Stomach (tissue), 9 donors: ENCODE data around the gene APP. TPM values are rescaled to one million over a fixed set of nuclear protein-coding genes. Genes with fewer than 3 reads are reported as not detected.
A peak's percentile ranks its signal among the peaks of the same experiment; 100 is the strongest.

Source experiments
- DNase-seq, 2 donors: peaks; one replicate each; pipeline versions ENCODE4 v3.0.0 to v3.0.0-alpha.2; 2013 to 2019
- H3K27ac ChIP-seq, 5 donors: fragments of 200-600 bp in 4 of 5; sonication (generic) in 4 of 5; one replicate each; pipeline ENCODE4 v1.5.1; 2013 to 2019; ENCODE audit warnings: mild to moderate bottlenecking in 1 of 5, moderate library complexity in 1 of 5
- H3K27me3 ChIP-seq, 3 donors: fragments of 200-600 bp; sonication (generic); one replicate each; pipeline ENCODE4 v1.5.1; 2017 to 2019; ENCODE audit warnings: mixed run types in 1 of 3
- H3K36me3 ChIP-seq, 4 donors: fragments of 200-600 bp; sonication (generic); 1 replicate in 3 of 4; 2 replicates in 1 of 4; pipeline ENCODE4 v1.5.1; 2016 to 2019
- H3K4me1 ChIP-seq, 4 donors: fragments of 200-600 bp; sonication (generic); one replicate each; pipeline ENCODE4 v1.5.1; 2016 to 2019
- H3K4me3 ChIP-seq, 4 donors: fragments of 200-600 bp; sonication (generic) in 3 of 4; one replicate each; pipeline ENCODE4 v1.5.1; 2016 to 2019; ENCODE audit warnings: mild to moderate bottlenecking in 1 of 4
- H3K9me3 ChIP-seq, 4 donors: fragments of 200-600 bp; sonication (generic); one replicate each; pipeline ENCODE4 v1.5.1; 2016 to 2019
- EP300 ChIP-seq: sonication (generic); formaldehyde crosslinking; IDR thresholded peaks from one replicate; pipeline ENCODE4 v1.6.1; 2017; ENCODE audit warnings: antibody characterized with exemption
- POLR2A ChIP-seq, 4 donors: fragments of 450-650 bp; IDR thresholded peaks; one replicate each; pipeline ENCODE4 v1.6.1; 2016; ENCODE audit warnings: antibody characterized with exemption in 4 of 4, control low read depth in 2 of 4, mild to moderate bottlenecking in 1 of 4, moderate library complexity in 1 of 4
- POLR2AphosphoS5 ChIP-seq, 3 donors: sonication (generic); formaldehyde crosslinking; IDR thresholded peaks; one replicate each; pipeline ENCODE4 v1.6.1; 2016; ENCODE audit warnings: antibody characterized with exemption in 3 of 3
- WGBS, 5 donors: extraction: QIAGEN DNeasy Blood & Tissue Kit in 3 of 5; methylation state at CpG; one replicate each; pipeline versions ENCODE4 v1.1.5 to v1.1.7; 2013 to 2018; 5-methylcytosine and 5-hydroxymethylcytosine counted together
- intact Hi-C: fragments of 100-400 bp; cut with DNase I; formaldehyde crosslinking; loops from one replicate; pipeline ENCODE4 v1.15.1; 2023; ENCODE audit warnings: low total_unique reads
- polyA plus RNA-seq, 3 donors: library from polyadenylated mRNA; stranded (reverse); fragments of 200-250 nt; gene quantifications; one replicate each; pipeline ENCODE4 v1.2.3, GENCODE V29; 2013
- total RNA-seq, 5 donors: library from RNA; depleted of rRNA; stranded (reverse); fragments of >200 nt; gene quantifications; one replicate each; pipeline versions ENCODE4 v1.1.0 to v1.2.3, GENCODE V29; 2014 to 2016
- TF ChIP-seq, protein P1 (sequence below), 7 experiments: fragments of 450-650 bp in 4 of 7; fragments of 200-600 bp in 3 of 7; sonication (generic) in 3 of 7; IDR thresholded peaks; one replicate each; pipeline ENCODE4 v1.5.1; 2016 to 2019; ENCODE audit warnings: antibody characterized with exemption in 7 of 7, control low read depth in 2 of 7, mild to moderate bottlenecking in 1 of 7
- donor health status: healthy with polysubstance abuse.
- donor health status: Bipolar disorder and iron deficiency.
- donor health status: healthy.

The APP gene
- total and polyA plus RNA-seq, 8 donors, result 41.2 to 408 (median 200) TPM

DNA sequence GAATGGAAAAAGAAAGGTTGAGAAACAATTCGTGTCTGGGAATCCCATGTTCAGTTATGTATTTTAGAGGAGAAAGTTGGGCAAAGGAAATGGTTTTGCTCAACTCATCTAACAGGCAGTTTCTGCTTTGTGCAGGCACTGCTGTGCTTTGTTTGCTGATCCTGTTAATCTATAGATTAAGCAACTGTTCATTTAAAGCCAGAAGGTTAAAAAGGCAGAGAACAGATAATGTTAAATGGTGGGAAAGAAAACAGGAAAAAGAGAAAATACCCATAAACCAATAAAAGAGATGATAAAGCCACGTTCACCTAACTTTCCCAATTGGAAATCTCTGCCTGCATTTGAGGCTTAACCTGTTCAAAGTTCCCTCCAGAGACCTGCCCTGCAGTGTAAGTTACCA lies 70.0 kb downstream of the APP start:
- no peak overlapping the region for H3K27ac ChIP-seq
- H3K9me3 ChIP-seq, result no peaks in the 10 kb centered on the region
- intact Hi-C loops, result no loop called here
- TF ChIP-seq POLR2AphosphoS5 (IDR thresholded peaks at IDR 0.05) (no peak), EP300 (no peak), POLR2A (IDR thresholded peaks at IDR 0.05) (no peak)
- TF ChIP-seq, protein P1, sequence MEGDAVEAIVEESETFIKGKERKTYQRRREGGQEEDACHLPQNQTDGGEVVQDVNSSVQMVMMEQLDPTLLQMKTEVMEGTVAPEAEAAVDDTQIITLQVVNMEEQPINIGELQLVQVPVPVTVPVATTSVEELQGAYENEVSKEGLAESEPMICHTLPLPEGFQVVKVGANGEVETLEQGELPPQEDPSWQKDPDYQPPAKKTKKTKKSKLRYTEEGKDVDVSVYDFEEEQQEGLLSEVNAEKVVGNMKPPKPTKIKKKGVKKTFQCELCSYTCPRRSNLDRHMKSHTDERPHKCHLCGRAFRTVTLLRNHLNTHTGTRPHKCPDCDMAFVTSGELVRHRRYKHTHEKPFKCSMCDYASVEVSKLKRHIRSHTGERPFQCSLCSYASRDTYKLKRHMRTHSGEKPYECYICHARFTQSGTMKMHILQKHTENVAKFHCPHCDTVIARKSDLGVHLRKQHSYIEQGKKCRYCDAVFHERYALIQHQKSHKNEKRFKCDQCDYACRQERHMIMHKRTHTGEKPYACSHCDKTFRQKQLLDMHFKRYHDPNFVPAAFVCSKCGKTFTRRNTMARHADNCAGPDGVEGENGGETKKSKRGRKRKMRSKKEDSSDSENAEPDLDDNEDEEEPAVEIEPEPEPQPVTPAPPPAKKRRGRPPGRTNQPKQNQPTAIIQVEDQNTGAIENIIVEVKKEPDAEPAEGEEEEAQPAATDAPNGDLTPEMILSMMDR (IDR thresholded peaks at IDR 0.05), result no peak
- H3K36me3 ChIP-seq, result peaks cover 0 to 8% (median 4%) of the 10 kb centered on the region in 4 donors
- peaks cover 0 to 31% (median 10%) of the 10 kb centered on the region in 4 donors for H3K4me1 ChIP-seq
- WGBS, 5 donors, result 24 to 53% (median 37%) methylated on average over 2 of the region's 2 CpGs
- no peaks in the 10 kb centered on the region for H3K27me3 ChIP-seq
- no peak for DNase-seq
- no peak overlapping the region for H3K4me3 ChIP-seq

DNA sequence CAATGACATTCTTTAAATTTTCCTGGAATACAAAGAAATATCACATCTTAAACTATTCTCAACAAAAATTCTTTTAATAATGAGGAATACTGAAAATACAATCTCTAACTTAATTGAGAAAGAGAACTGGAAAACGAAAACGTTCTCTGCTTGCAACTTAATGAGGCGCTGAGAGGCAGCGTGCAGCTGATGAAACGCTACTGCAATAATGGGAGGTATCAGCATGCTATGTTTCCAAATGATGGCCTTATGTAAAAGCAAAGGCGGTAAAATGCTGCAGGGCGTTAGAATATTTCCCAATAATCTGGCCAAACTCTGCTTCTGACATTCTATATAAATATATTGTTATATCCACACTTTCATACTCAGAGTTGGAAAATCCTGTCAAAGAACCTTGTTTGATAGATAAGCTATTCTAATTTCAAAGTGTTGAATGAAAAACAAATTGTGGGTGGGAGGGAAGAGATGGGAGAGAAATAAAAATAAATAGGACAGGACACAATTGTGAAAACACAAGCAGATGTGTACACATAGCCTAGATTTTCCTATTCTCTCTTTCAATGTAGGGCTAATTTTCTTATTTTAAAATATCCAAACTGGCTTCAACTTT lies 70.9 kb downstream of the APP start:
- no peaks in the 10 kb centered on the region for H3K27me3 ChIP-seq
- TF ChIP-seq EP300, result no peak
- no peak for TF ChIP-seq POLR2AphosphoS5 (IDR thresholded peaks at IDR 0.05)
- TF ChIP-seq, protein P1 (IDR thresholded peaks at IDR 0.05), result no peak
- no peak for TF ChIP-seq POLR2A (IDR thresholded peaks at IDR 0.05)
- H3K9me3 ChIP-seq, result no peaks in the 10 kb centered on the region
- peaks cover 0 to 8% (median 4%) of the 10 kb centered on the region in 4 donors for H3K36me3 ChIP-seq
- DNase-seq, result peak in 1 of 2 donors; percentile 19
- no peak overlapping the region for H3K4me3 ChIP-seq
- peaks cover 0 to 31% (median 10%) of the 10 kb centered on the region in 4 donors for H3K4me1 ChIP-seq
- WGBS, 5 donors, result 69 to 89% (median 84%) methylated on average over 7 of the region's 7 CpGs
- no peak overlapping the region for H3K27ac ChIP-seq
- intact Hi-C loops, result no loop called here

DNA sequence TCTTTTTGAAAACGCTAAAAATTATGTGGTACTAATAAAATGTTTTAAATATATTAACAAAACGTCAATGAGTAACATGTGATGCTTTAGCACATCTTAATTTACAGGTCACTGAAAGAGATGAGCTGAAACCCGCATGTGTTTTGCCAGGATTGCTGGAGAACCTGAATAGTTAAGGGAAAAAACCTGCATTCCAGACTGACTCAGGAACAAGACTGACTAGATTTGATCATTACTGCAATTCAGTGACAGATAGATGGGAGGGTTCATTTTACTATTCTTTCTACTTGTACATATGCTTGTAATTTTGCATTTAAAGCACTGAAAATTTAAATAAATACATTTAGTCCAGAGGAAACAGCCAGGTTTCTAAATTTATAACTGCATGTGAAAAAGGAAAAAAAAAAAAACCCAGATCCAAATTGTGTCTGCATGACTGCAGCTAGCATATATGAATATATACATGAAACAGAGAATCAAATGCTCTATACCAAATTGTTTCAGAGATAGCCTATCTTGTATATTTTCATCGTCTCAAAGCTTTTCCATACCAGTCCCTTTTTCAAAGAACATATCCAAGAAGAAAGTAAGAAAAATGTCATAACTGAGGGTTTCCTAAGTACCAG lies 71.7 kb downstream of the APP start:
- intact Hi-C loops, result no loop called here
- no peak overlapping the region for H3K4me3 ChIP-seq

DNA sequence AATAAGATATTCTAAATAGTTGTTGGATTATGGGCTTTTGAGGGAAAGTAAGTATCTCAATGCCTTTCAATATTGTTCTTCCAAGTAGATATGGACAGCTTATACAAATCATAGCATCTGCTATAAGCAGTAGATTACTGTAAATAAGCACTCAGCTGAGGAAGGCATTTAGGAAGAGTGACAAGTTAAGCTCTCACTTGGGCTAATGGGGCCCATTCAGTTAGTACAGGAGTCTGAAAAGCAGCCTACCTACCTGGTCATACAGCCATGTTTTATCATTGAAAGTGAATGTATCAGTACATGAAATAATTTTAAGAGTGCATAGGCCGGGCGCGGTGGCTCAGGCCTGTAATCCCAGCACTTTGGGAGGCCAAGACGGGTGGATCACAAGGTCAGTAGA lies 73.1 kb downstream of the APP start:
- no peak for DNase-seq
- intact Hi-C loops, result no loop called here
- H3K9me3 ChIP-seq, result no peaks in the 10 kb centered on the region
- TF ChIP-seq EP300 (no peak), POLR2A (IDR thresholded peaks at IDR 0.05) (no peak), POLR2AphosphoS5 (IDR thresholded peaks at IDR 0.05) (no peak)
- TF ChIP-seq, protein P1 (IDR thresholded peaks at IDR 0.05), result no peak
- H3K27me3 ChIP-seq, result no peaks in the 10 kb centered on the region
- H3K4me1 ChIP-seq, result peaks cover 0 to 31% (median 10%) of the 10 kb centered on the region in 4 donors
- H3K27ac ChIP-seq, result no peak overlapping the region
- no peak overlapping the region for H3K4me3 ChIP-seq
- 86 to 100% (median 99%) methylated on average over 4 of the region's 4 CpGs for whole genome bisulfite sequencing, 5 donors
- H3K36me3 ChIP-seq, result no peaks in the 10 kb centered on the region

More for the DNA sequence above, 71.7 kb downstream of the APP start:
- whole genome bisulfite sequencing, 5 donors, result 77 to 80% (median 79%) methylated on average over 4 of the region's 4 CpGs
- peaks cover 0 to 31% (median 10%) of the 10 kb centered on the region in 4 donors for H3K4me1 ChIP-seq
- TF ChIP-seq, protein P1 (IDR thresholded peaks at IDR 0.05), result no peak
- no peak for TF ChIP-seq POLR2AphosphoS5 (IDR thresholded peaks at IDR 0.05)
- no peak for TF ChIP-seq POLR2A (IDR thresholded peaks at IDR 0.05)
- no peak for TF ChIP-seq EP300
- no peaks in the 10 kb centered on the region for H3K27me3 ChIP-seq
- peaks cover 0 to 7% (median 4%) of the 10 kb centered on the region in 4 donors for H3K36me3 ChIP-seq
- H3K27ac ChIP-seq, result no peak overlapping the region
- DNase-seq, result no peak
- H3K9me3 ChIP-seq, result no peaks in the 10 kb centered on the region
